ENCODE measurements around the gene TCEANC2.

DNA sequence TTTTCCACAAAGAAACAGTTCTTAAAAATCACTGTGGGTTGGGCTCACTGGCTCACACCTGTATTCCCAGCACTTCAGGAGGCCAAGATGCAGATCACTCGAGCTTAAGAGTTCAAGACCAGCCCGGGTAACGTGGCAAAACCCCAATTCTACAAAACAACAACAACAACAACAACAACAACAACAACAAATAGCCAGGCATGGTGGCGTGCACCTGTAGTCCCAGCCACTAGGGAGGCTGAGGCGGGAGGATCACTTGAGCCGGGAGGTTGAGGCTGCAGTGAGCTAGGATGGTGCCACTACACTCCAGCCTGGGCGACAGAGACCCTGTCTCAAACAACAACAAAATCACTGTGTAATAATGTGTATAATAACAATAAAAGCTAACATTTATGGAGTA, 58.6 kb downstream of the TCEANC2 start:
- TF ChIP-seq, protein P1, sequence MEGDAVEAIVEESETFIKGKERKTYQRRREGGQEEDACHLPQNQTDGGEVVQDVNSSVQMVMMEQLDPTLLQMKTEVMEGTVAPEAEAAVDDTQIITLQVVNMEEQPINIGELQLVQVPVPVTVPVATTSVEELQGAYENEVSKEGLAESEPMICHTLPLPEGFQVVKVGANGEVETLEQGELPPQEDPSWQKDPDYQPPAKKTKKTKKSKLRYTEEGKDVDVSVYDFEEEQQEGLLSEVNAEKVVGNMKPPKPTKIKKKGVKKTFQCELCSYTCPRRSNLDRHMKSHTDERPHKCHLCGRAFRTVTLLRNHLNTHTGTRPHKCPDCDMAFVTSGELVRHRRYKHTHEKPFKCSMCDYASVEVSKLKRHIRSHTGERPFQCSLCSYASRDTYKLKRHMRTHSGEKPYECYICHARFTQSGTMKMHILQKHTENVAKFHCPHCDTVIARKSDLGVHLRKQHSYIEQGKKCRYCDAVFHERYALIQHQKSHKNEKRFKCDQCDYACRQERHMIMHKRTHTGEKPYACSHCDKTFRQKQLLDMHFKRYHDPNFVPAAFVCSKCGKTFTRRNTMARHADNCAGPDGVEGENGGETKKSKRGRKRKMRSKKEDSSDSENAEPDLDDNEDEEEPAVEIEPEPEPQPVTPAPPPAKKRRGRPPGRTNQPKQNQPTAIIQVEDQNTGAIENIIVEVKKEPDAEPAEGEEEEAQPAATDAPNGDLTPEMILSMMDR (IDR thresholded peaks at IDR 0.05), result no peak
- TF ChIP-seq POLR2A (IDR thresholded peaks at IDR 0.05), result no peak
